Trophoblast cell (in vitro differentiated cells and primary cell): ENCODE data around the gene FBXO3.
"Not testable (repeated sequence)": the region's sequence is repeated elsewhere in the genome, so short reads cannot be mapped to it uniquely, and the experiment has no call there.

ENCODE experiments used
- DNase-seq, 2 donors: peaks; one replicate each; pipeline ENCODE4 v3.0.0-alpha.2; 2016
- H2AFZ ChIP-seq: 2 replicates; pipeline ENCODE4 v1.6.1; 2013; ENCODE audit warnings: low read length, moderate library complexity, mild to moderate bottlenecking; ENCODE audit not compliant: insufficient read depth, poor library complexity
- H2AK5ac ChIP-seq: 2 replicates; pipeline ENCODE4 v1.6.1; 2013; ENCODE audit warnings: mild to moderate bottlenecking, low read length
- H2BK120ac ChIP-seq: 2 replicates; pipeline ENCODE4 v1.6.1; 2013; ENCODE audit warnings: low read length, mild to moderate bottlenecking, moderate library complexity; ENCODE audit not compliant: insufficient read depth, poor library complexity
- H2BK12ac ChIP-seq: 2 replicates; pipeline ENCODE4 v1.6.1; 2013; ENCODE audit warnings: mild to moderate bottlenecking, low read length, moderate library complexity
- H2BK5ac ChIP-seq: 2 replicates; pipeline ENCODE4 v1.6.1; 2013; ENCODE audit warnings: low read length, low read depth, moderate library complexity, mild to moderate bottlenecking; ENCODE audit not compliant: poor library complexity
- H3K14ac ChIP-seq: 2 replicates; pipeline ENCODE4 v1.6.1; 2013; ENCODE audit warnings: mild to moderate bottlenecking, low read length
- H3K18ac ChIP-seq: 2 replicates; pipeline ENCODE4 v1.6.1; 2013; ENCODE audit warnings: mild to moderate bottlenecking, low read length
- H3K23ac ChIP-seq: 2 replicates; pipeline ENCODE4 v1.6.1; 2013; ENCODE audit warnings: low read length
- H3K27ac ChIP-seq: 2 replicates; pipeline ENCODE4 v1.5.1; 2013; ENCODE audit warnings: low read depth, mild to moderate bottlenecking, inconsistent platforms, low read length, moderate library complexity
- H3K27me3 ChIP-seq: 2 replicates; pipeline ENCODE4 v1.6.1; 2013; ENCODE audit warnings: inconsistent platforms, mild to moderate bottlenecking, low read length, moderate library complexity; ENCODE audit not compliant: insufficient read depth
- H3K36me3 ChIP-seq, 2 experiments: 1 replicate in 1 of 2; 2 replicates in 1 of 2; pipeline ENCODE4 v1.6.1; 2013; ENCODE audit warnings: low read length in 2 of 2, mild to moderate bottlenecking in 2 of 2, moderate library complexity in 1 of 2; ENCODE audit not compliant: insufficient read depth in 2 of 2, control insufficient read depth in 1 of 2
- H3K4ac ChIP-seq: 2 replicates; pipeline ENCODE4 v1.6.1; 2013; ENCODE audit warnings: low read depth, mild to moderate bottlenecking, low read length, moderate library complexity
- H3K4me1 ChIP-seq, 2 experiments: 1 replicate in 1 of 2; 2 replicates in 1 of 2; pipeline ENCODE4 v1.6.1; 2013; ENCODE audit warnings: low read length in 2 of 2, mild to moderate bottlenecking in 2 of 2, moderate library complexity in 1 of 2; ENCODE audit not compliant: insufficient read depth in 2 of 2, control insufficient read depth in 1 of 2
- H3K4me2 ChIP-seq: 2 replicates; pipeline ENCODE4 v1.6.1; 2013; ENCODE audit warnings: inconsistent platforms, mild to moderate bottlenecking, low read length, moderate library complexity
- H3K4me3 ChIP-seq: 2 replicates; pipeline ENCODE4 v1.5.1; 2013; ENCODE audit warnings: mild to moderate bottlenecking, low read depth, low read length, inconsistent platforms
- H3K79me1 ChIP-seq: one replicate; pipeline ENCODE4 v1.6.1; 2013; ENCODE audit warnings: low read length
- H3K79me2 ChIP-seq: 2 replicates; pipeline ENCODE4 v1.6.1; 2013; ENCODE audit warnings: low read length, mild to moderate bottlenecking; ENCODE audit not compliant: control insufficient read depth, insufficient read depth, poor library complexity
- H3K9ac ChIP-seq: 2 replicates; pipeline ENCODE4 v1.6.1; 2013; ENCODE audit warnings: mild to moderate bottlenecking, low read length
- H3K9me3 ChIP-seq: 2 replicates; pipeline ENCODE4 v1.6.1; 2013; ENCODE audit warnings: low read depth, mild to moderate bottlenecking, control low read depth, inconsistent platforms, low read length; ENCODE audit not compliant: insufficient read depth
- H4K12ac ChIP-seq: 2 replicates; pipeline ENCODE4 v1.6.1; 2013; ENCODE audit warnings: low read depth, mild to moderate bottlenecking, low read length, moderate library complexity
- H4K8ac ChIP-seq: 2 replicates; pipeline ENCODE4 v1.6.1; 2013; ENCODE audit warnings: low read depth, mild to moderate bottlenecking, low read length, moderate library complexity
- H4K91ac ChIP-seq: one replicate; pipeline ENCODE4 v1.6.1; 2013; ENCODE audit warnings: low read depth, mild to moderate bottlenecking, low read length, moderate library complexity
- WGBS: extraction: QIAGEN DNeasy Blood & Tissue Kit; methylation state at CpG from one replicate; pipeline ENCODE4 v1.1.7; 2013; ENCODE audit warnings: missing lambda C conversion rate; ENCODE audit not compliant: insufficient read length, insufficient coverage; ENCODE audit errors: extremely low coverage; 5-methylcytosine and 5-hydroxymethylcytosine counted together

FBXO3 gene

GRCh38 chr11:33790040-33790439 is 15.7 kb upstream of the FBXO3 start:
- H3K9ac ChIP-seq, result no peak overlapping the region
- no peaks in the 10 kb centered on the region for H3K9me3 ChIP-seq
- H3K27ac ChIP-seq, result no peak overlapping the region
- H2BK5ac ChIP-seq, result no peak overlapping the region
- DNase-seq, result no peak
- H3K27me3 ChIP-seq, result no peaks in the 10 kb centered on the region
- no peak overlapping the region for H2BK120ac ChIP-seq
- H3K79me1 ChIP-seq, result no peaks in the 10 kb centered on the region
- no peak overlapping the region for H4K8ac ChIP-seq
- H3K4ac ChIP-seq, result no peak overlapping the region
- no peaks in the 10 kb centered on the region for H3K4me1 ChIP-seq
- no peaks in the 10 kb centered on the region for H3K36me3 ChIP-seq
- H2AFZ ChIP-seq, result no peak overlapping the region
- WGBS, result no CpG with 5 or more reads among the region's 4 CpGs
- no peak overlapping the region for H4K91ac ChIP-seq
- no peak overlapping the region for H3K23ac ChIP-seq
- H3K14ac ChIP-seq, result no peak overlapping the region
- H3K4me2 ChIP-seq, result no peak overlapping the region
- no peak overlapping the region for H2BK12ac ChIP-seq
- H3K18ac ChIP-seq, result no peak overlapping the region
- H2AK5ac ChIP-seq, result no peak overlapping the region
- H3K4me3 ChIP-seq, result no peak overlapping the region
- H3K79me2 ChIP-seq, result no peaks in the 10 kb centered on the region
- no peak overlapping the region for H4K12ac ChIP-seq

- WGBS, result no CpG with 5 or more reads among the region's 2 CpGs
- H3K9me3 ChIP-seq, result not testable (repeated sequence)
Observed at GRCh38 chr11:33788095-33788494, 13.8 kb upstream of the FBXO3 start.

GRCh38 chr11:33787076-33787475 is 12.8 kb upstream of the FBXO3 start:
- Histone ChIP-seq H3K4ac (no peak overlapping the region), H2AK5ac (no peak overlapping the region), H3K27me3 (no peaks in the 10 kb centered on the region), H2BK120ac (no peak overlapping the region), H2BK5ac (no peak overlapping the region), H3K14ac (no peak overlapping the region), H3K79me2 (no peaks in the 10 kb centered on the region), H2BK12ac (no peak overlapping the region), H3K36me3 (no peaks in the 10 kb centered on the region), H3K9me3 (no peaks in the 10 kb centered on the region), H3K18ac (no peak overlapping the region), H3K79me1 (no peaks in the 10 kb centered on the region), H3K23ac (no peak overlapping the region), H3K4me2 (no peak overlapping the region), H4K12ac (no peak overlapping the region), H4K91ac (no peak overlapping the region), H3K27ac (no peak overlapping the region), H2AFZ (no peak overlapping the region), H4K8ac (no peak overlapping the region), H3K9ac (no peak overlapping the region), H3K4me3 (no peak overlapping the region), H3K4me1 (no peaks in the 10 kb centered on the region)
- no peak for DNase-seq
- WGBS, result no CpG with 5 or more reads among the region's 2 CpGs

More at GRCh38 chr11:33788095-33788494, 13.8 kb upstream of the FBXO3 start:
- H4K8ac ChIP-seq, H3K14ac ChIP-seq, H2AK5ac ChIP-seq, H3K36me3 ChIP-seq, H3K9ac ChIP-seq, H4K12ac ChIP-seq, H3K23ac ChIP-seq, H2AFZ ChIP-seq, H3K79me2 ChIP-seq, DNase-seq, H2BK5ac ChIP-seq, H4K91ac ChIP-seq, H2BK120ac ChIP-seq, H3K27me3 ChIP-seq, H3K27ac ChIP-seq, H2BK12ac ChIP-seq, H3K4me2 ChIP-seq, H3K79me1 ChIP-seq, H3K4me3 ChIP-seq, H3K4ac ChIP-seq, H3K18ac ChIP-seq, H3K4me1 ChIP-seq: not testable (repeated sequence)

GRCh38 chr11:33785609-33786008 is 11.3 kb upstream of the FBXO3 start:
- Histone ChIP-seq H3K14ac (no peak overlapping the region), H2BK12ac (no peak overlapping the region), H3K4ac (no peak overlapping the region), H2BK120ac (no peak overlapping the region), H3K9me3 (no peaks in the 10 kb centered on the region), H2AK5ac (no peak overlapping the region), H2BK5ac (no peak overlapping the region), H3K23ac (no peak overlapping the region), H3K36me3 (no peaks in the 10 kb centered on the region), H4K91ac (no peak overlapping the region), H4K12ac (no peak overlapping the region), H3K27me3 (no peaks in the 10 kb centered on the region), H4K8ac (no peak overlapping the region), H3K9ac (no peak overlapping the region), H3K4me2 (no peak overlapping the region), H3K79me1 (no peaks in the 10 kb centered on the region), H3K18ac (no peak overlapping the region), H3K4me3 (no peak overlapping the region), H3K4me1 (no peaks in the 10 kb centered on the region), H3K79me2 (no peaks in the 10 kb centered on the region), H2AFZ (no peak overlapping the region), H3K27ac (no peak overlapping the region)
- no CpG with 5 or more reads among the region's 3 CpGs for WGBS
- no peak for DNase-seq
